Muscle of arm (tissue), 12 donors: ENCODE results near the gene ASIP. TPM values are rescaled to one million over a fixed set of nuclear protein-coding genes. Genes with fewer than 3 reads are reported as not detected.
"Not testable (repeated sequence)": the region's sequence is repeated elsewhere in the genome, so short reads cannot be mapped to it uniquely, and the experiment has no call there.

Experiments
- DNase-seq: peaks from one replicate; pipeline ENCODE4 v3.0.0-alpha.2; 2013
- polyA plus RNA-seq, 12 donors: library from polyadenylated mRNA; unstranded; fragments of 120-200 nt; gene quantifications; one replicate each; pipeline ENCODE4 v1.2.1, GENCODE V29; 2013; ENCODE audit not compliant: insufficient read length in 12 of 12

The ASIP gene
- polyA plus RNA-seq, 12 donors, result 0.21 to 10.2 (median 0.33) TPM; not detected in 4

DNA sequence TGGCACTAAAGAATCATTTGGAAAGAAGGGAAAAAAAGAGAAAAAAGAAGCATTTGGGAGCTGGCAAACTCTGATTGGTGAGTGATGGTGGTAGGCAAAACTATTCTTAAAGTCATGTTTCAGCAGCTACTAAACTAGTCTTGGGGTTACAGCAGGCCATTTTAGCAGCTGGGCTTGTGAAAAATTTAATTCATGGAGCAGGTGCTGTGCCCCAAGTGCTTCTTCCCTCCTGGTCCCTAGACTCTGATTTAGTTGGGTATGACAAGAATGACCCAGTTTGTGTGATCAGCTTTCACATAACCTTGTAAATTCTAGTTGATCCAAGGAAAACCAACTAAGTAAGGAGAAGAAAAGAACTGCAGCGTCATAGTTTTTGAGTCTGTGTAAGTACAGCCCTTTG is 1.1 kb upstream of the ASIP start:
- no peak for DNase-seq

DNA sequence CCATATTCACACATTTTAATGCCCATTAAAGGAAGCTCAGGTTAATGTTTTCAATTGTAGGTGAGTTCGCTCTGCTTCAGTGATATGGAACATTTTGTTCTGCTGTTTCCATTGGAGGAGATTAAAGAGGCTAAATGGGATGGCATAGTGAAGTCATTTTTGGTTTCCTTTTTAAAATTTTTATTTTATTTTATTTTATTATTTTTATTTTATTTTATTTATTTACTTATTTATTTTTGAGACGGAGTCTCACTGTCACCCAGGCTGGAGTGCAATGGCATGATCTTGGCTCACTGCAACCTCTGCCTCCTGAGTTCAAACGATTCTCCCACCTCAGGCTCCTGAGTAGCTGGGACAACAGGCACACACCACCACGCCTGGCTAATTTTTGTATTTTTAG is 792 bp downstream of the ASIP start:
- DNase-seq, result not testable (repeated sequence)

DNA sequence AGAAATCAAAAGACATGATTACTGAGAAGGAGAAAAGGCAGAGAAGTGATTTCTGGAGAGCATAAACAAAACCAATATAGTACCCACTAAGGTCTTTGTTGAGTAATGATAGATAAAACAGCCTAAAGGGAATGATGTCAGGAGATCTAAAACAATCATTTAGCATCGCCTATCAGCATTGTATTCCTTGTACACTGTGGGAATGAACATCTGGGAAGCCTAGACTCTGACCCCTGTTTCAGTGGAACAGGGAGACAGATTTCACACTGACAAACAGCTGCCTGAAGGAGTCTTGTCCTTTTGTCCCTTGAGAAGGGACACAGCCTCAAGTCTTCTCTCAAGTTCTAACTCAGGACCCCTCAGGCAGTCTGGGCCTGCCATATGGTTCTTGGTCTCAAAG is 1.7 kb downstream of the ASIP start:
- no peak for DNase-seq

DNA sequence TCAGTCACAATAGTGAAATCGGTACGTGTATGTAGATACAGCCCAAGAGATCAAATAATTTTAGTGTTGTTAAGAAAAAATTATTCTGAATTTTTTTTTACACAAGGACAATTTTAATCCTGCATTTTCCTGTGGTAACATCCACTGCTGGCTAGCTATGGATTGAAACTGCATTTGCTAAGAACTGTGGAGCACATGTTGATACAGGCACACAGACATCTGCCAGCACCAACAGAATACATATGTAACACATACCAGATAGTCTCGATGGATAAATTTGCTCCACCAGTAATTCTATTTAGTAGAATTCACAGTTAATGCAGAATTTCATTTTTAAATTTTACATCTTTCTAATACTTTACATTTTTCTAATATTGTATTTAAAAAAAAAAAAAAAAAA is 2.2 kb downstream of the ASIP start:
- DNase-seq, result no peak

DNA sequence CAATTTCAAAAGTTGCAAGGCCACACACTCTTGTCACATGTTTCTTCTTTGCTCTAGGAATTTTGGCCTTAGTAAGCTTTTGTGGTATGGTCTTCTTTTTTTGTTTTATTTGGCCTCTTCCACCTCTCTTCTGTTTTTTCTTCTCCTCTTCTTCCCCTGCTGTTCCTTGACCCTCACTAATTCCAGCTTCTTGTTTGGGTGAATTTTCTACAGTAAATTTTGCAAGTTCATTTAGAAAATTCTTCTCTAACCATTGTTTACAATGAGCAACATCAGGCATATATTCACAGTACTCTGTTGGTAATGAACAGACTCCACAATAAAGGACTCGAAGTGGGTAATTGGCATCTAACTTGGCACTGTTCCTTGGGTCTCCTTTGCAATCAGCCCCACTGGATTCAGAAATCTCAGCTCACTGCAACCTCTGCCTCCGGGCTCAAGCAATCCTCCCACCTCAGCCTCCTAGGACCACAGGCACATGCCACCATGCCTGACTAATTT is 5.0 kb downstream of the ASIP start:
- DNase-seq, result no peak

DNA sequence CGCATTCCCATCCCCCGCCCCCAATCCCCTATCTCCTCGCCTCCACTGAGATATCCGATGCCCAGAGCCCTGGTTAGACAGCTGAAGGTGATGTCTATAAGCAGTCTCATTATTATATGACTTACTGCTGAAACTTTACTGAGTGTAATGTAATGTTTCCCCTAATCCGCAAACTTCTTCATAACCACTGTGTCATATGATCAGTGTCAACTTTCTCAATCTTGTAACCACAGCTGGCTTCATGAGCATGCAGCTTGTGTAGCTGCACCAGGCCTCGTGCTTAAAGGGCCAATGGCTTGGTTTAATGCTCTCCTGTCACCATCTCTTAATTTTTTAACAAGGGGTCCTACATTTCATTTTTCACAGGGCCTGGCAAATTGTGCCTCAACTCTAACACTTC is 8.1 kb downstream of the ASIP start:
- no peak for DNase-seq

DNA sequence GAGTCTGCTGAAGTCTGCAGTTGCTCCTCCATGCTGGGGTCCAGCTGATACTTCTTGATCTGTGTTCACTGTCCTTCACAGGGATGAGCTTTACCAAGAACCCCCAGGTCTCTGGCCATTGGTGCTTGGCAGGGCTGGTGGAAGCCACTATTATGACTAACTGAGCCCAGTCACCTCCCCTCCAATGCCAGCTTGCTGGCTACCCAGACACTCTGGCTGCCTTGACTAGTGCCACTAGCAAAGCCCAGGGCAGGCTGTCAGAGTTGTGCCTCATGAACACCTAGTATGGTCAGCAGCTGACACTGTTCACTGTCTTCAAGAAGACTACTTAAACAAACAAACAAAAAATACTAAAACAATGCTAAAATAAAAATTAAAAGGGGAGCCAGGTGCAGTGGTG is 8.8 kb downstream of the ASIP start:
- DNase-seq, result no peak

DNA sequence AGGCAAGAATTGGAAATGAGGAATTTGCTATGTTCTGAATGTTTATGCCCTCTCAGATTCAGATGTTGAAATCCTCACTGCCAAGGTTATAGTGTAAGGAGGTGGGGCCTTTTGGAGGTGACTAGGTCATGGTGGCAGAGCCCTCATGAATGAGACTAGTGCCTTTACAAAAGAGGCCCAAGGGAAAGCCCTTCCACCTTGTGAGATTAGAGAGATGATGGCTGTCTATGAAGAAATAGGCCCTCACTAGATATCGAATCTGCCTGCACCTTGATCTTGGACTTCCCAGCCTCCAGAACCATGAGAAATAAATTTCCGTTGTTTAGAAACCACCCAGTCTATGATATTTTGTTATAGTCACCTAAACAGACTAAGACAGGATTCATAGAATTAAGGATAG is 10.4 kb downstream of the ASIP start:
- no peak for DNase-seq

DNA sequence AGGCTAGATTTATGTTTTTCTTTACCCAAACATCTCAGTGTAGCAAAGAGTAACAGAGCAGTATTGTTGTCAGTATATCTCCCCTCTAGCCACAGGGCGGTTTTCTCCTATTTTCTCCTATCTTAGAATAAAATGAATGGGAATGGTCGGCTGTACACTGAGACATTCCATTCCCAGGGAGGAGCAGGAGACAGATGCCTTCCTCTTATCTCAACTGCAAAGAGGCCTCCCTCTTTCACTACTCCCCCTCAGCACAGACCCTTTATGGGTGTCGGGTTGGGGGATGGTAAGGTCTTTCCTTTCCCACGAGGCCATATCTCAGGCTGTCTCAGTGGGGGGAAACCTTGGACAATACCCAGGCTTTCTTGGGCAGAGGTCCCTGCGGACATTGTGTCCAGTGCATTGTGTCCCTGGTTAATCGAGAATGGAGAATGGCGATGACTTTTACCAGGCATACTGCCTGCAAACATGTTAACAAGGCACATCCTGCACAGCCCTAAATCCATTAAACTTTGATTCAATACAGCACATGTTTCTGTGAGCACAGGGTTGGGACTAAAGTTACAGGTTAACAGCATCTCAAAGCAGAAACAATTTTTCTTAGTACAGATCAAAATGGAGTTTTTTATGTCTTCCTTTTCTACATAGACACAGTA is 11.3 kb downstream of the ASIP start:
- not testable (repeated sequence) for DNase-seq

DNA sequence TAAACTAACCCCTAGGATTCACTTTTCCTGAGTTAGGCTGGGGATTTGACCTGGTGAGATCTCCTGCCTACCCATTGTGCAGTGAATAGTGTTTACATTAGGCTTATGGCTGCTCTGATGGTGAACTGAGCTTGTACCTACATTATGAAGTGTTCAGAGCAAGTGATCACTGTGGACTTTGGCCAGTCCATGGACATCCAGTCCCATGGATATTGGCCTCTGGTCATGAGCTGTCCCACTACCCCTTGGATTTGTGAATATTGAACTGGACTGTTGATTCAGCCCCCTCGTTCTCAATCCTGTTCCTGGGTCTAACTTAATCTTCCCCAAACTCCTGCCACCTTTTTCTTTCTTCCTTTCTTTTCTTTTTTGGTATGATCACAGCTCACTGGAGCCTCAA is 13.8 kb downstream of the ASIP start:
- DNase-seq, result no peak

DNA sequence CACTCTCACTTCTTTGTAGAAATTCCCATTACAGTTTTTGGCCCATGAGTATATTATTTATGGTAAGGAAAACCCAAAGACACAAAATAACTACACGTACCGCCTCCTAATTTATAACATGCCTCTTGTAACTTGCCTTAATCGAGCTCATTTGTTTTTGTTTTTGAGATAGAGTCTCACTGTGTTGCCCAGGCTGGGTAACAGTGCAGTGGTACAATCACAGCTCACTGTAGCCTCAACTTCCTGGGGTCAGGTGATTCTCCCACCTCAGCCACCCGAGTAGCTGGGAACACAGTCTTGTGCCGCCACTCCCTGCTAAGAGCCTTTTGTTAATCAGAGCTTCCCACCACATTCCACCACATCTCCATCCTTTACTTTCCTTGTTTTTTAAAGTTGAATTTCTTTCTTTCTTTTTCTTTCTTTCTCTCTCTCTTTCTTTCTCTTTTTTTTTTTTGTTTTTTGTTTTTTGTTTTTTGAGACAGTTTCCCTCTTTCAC is 15.5 kb downstream of the ASIP start:
- DNase-seq, result no peak

DNA sequence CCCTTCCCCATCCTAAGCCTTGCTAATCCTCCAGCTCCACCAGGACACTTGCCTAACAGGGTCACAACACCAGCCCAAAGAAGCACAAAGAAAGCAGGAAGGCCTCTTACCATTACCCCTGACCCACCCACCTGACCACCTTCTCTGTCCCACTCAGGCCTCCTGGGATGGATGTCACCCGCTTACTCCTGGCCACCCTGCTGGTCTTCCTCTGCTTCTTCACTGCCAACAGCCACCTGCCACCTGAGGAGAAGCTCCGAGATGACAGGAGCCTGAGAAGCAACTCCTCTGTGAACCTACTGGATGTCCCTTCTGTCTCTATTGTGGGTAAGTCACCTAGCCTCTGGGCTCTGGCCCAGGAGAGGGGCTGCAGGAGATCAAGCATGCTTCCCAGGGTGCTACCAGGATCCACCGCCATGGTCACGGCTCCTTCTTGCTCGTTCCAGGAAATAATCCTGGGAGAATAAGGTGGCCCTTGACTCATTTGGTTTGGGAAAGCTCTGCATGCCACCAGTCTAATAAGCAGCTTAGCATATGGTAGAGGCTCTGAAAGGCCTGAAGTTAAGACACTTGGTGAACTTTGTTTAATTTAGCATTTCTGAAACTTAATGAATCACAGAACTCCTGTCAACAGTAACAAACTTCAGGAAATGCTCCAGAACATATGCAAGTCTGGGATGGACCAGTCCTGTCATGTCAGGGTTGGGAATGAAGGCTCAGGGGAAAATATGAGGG is 19.2 kb downstream of the ASIP start:
- no peak for DNase-seq

DNA sequence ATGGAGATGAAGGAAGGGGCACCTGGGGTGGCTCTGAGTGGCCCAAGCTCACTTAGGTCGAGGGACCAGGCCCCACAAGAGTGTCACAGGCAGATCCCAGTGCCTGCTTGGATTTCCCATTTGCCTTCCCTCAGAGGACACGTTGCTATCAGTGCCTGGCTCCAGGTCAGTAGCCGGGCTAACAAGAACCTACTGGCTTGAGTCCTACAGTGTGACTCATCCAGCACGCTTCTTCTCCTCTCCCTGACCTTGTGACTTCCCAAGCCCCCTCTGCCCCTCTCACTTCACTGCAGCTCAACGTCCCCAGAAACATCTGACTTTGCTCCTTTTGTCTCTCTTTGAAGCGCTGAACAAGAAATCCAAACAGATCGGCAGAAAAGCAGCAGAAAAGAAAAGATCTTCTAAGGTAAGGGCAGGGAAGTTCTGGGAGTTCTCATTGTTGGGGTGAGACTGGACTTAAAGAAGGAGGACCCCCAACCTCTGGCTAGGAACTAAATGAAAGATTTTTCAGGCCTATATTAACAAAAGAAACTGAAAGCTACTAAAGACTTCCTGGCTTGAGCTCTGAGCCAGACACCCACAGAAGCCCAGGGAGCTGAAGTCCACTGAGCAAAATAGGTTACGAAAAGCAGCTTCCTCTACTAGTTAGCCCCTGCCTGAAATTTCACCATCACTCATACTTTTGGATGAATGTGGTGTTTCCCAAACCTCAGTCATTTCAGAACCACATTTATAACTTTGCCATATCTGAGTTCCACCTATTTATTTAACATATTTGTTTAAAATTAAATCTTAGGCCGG is 21.5 kb downstream of the ASIP start:
- no peak for DNase-seq

DNA sequence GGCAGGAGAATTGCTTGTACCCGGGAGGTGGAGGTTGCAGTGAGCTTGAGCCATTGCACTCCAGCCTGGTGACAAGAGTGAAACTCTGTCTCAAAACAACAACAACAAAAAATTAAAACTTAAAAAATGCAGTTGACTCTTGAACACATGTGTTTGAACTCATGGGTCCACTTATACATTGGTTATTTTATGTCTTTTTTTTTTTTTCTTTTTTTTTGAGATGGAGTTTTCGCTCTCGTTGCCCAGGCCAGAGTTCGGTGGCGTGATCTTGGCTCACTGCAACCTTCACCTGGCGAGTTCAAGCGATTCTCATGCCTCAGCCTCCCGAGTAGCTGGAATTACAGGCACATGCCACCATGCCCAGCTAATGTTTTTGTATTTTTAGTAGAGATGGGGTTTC is 22.2 kb downstream of the ASIP start:
- DNase-seq, result not testable (repeated sequence)

DNA sequence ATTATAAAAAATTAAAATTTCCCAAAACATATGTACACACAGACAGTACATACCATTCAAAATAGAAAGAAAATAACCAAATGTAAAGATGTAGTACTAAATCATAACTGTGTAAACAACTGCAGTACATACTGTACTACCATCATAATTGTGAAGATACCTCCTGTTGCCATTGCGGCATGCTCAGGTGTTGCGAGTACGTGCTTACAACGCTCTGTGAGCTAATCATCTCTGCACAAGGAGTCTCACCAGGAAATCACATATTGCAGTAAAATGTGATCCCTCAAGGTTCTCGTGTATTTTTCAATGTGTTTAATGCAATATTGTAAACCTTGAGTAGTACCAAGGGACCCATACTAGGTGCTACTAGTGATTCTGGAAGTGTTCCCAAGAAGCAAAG is 22.9 kb downstream of the ASIP start:
- DNase-seq, result no peak

DNA sequence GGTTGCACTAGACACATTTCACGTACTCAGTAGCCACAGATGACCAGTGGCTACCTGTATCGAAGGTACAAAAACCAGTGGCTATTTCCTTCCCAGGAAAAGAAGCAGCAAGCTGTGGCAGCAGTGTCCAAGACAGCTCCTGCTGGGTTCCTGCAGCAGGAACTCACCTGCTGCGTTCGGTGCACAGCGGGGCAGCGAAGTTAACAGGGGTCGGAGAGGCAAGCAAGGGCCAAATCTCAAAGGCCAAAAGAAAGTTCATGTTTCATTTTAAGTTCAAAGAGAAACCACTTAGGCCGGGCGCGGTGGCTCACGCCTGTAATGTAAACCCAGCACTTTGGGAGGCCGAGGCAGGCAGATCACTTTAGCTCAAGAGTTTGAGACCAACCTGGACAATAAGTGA is 26.9 kb downstream of the ASIP start:
- no peak for DNase-seq

DNA sequence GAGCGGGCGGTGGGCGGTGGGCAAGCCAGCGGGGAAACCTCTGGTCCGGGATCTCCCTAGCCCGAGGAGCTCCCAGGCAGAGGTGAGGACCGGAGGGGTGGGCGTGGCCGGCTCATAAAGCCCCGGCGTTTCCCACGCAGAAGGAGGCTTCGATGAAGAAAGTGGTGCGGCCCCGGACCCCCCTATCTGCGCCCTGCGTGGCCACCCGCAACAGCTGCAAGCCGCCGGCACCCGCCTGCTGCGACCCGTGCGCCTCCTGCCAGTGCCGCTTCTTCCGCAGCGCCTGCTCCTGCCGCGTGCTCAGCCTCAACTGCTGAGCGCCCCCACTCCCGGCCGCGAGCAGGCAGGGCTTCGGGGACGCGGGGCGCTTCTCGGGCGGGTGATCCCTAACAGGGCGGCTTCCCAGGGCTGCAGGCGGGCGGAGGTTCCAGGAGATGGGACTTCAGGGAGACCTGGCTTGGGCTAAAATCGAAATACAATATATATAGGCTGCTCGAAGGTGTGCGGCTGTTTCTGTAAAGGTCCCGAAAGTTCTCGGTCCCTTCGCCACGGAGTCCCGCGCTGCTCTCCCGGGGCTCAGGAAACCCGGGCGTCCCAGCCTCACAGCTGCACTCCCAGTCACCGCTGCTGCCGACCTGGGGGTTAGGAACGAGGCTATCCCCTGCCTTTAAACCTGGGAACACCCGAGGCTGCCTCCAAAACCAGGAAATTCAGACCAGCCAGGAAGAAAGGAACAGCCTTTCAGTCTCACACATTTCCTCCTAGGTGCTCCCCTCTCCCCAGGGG is 27.8 kb downstream of the ASIP start:
- DNase-seq, result peak; percentile 10

DNA sequence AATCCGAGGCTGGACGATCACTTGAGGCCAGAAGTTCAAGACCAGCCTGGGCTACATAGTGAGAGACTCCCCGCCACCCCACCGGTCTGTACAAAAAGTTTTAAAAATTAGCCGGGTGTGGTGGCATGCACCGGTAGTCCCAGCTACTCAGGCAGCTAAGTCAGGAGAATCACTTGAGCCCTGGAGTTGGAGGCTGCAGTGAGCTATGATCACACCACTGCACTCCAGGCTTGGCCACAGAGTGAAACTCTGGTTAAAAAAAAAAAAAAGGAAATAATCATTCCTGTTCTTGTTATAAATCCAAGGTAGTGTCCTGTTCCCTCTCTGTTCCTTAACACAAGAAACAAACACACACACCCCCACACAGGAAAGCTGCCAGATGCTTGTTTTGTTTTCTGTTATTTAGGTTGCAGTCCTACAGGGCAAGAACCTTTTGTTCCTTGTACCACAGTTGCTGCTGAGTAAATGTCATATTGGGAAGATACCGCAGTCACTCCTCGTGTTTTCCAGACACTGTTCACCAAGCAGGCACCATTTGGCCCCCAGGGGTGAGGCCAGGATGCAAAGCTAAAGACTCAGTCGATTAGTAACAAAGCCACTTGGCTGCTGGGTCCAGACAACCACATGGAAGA is 28.9 kb downstream of the ASIP start:
- DNase-seq, result no peak

DNA sequence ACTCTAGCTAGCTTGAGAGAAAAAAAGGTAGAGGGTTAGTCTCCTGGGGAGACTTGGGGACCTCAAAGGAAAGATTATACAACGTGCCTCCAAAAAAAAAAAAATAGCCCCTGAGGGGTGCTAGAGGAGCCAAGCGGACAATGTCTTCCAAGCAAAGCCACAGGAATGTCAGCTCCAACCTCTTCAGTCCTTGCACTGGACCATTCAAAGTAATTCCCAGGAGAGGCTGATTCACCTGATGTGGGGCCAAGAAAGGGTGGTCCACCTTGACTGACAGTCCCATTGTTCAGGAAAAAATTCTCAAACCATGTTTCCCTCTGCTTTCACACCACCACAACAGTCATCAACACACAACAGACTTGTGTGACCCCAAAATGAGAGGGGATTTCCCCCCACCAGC is 30.7 kb downstream of the ASIP start:
- no peak for DNase-seq

DNA sequence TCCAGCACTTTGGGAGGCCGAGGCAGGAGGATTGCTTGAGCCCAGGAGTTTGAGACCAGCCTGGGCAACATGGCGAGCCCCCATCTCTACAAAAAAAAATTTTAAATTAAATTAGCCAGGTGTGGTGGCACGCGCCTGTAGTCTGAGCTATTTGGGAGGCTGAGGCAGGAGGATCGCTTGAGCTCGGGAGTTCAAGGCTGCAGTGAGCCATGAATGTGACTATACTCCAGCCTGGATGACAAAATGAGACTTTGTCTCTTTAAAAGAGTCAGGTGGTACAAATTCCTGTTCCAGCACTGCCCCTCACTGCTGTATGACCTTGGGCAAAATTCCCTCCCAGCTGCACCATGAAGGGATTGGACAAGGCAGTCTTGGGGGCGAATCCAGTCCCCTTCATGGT is 33.5 kb downstream of the ASIP start:
- no peak for DNase-seq

DNA sequence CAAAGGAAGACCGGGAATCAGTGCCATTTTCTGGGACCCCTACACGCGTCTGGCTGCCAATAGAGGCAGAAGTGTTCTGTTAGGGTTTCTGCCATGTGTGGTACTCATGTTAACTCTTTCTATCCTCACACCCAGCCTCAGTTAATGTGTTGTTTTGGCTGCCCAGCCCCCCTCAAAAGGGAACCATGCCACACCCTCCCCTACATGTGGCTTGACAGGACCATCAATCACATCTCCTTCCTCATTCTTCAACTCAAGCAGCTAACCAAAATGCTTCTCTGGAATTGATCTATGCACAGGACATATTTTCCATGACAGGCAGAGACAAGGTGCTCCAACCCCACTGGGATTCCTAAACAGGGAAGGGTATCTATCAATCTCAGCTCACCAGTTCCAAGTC is 40.0 kb downstream of the ASIP start:
- no peak for DNase-seq
